Neural progenitor cell (in vitro differentiated cells): ENCODE data around the gene AMPH. TPM values are rescaled to one million over a fixed set of nuclear protein-coding genes. Genes with fewer than 3 reads are reported as not detected.

Experiments
- DNase-seq: peaks from one replicate; pipeline ENCODE4 v3.0.0-alpha.2; 2016; ENCODE audit warnings: low spot score
- H2AFZ ChIP-seq: fragments of 200-600 bp; sonication (generic); replicated peaks from 2 replicates; pipeline ENCODE4 v1.6.1; 2016; ENCODE audit warnings: antibody characterized with exemption
- H3F3A ChIP-seq: fragments of 200-600 bp; sonication (generic); 2 replicates; pipeline ENCODE4 v1.6.1; 2016; ENCODE audit warnings: antibody characterized with exemption, low read depth
- H3K27ac ChIP-seq: fragments of 200-600 bp; sonication (generic); 2 replicates; pipeline ENCODE4 v1.5.1; 2016; ENCODE audit warnings: mild to moderate bottlenecking
- H3K27me3 ChIP-seq: fragments of 200-600 bp; sonication (generic); 2 replicates; pipeline ENCODE4 v1.6.1; 2016; ENCODE audit warnings: mild to moderate bottlenecking, moderate library complexity
- H3K36me3 ChIP-seq: fragments of 200-600 bp; sonication (generic); 2 replicates; pipeline ENCODE4 v1.5.1; 2016
- H3K4me1 ChIP-seq: fragments of 200-600 bp; sonication (generic); 2 replicates; pipeline ENCODE4 v1.6.1; 2016; ENCODE audit warnings: mixed run types
- H3K4me2 ChIP-seq: fragments of 200-600 bp; sonication (generic); 2 replicates; pipeline ENCODE4 v1.6.1; 2016
- H3K4me3 ChIP-seq: fragments of 200-600 bp; sonication (generic); 2 replicates; pipeline ENCODE4 v1.5.1; 2016
- H3K79me2 ChIP-seq: fragments of 200-600 bp; sonication (generic); 2 replicates; pipeline ENCODE4 v1.6.1; 2016; ENCODE audit warnings: low read depth
- H3K9ac ChIP-seq: fragments of 200-600 bp; sonication (generic); 2 replicates; pipeline ENCODE4 v1.6.1; 2016
- H3K9me3 ChIP-seq: fragments of 200-600 bp; sonication (generic); 2 replicates; pipeline ENCODE4 v1.5.1; 2016; ENCODE audit warnings: low read depth
- H4K20me1 ChIP-seq: fragments of 200-600 bp; sonication (generic); 2 replicates; pipeline ENCODE4 v1.6.1; 2016; ENCODE audit warnings: low read depth
- H3K27ac Mint-ChIP-seq: 3 replicates; pipeline ENCODE4 v1.8.0; 2021; ENCODE audit warnings: mixed read lengths
- H3K27me3 Mint-ChIP-seq: 2 replicates; pipeline ENCODE4 v1.8.0; 2022; ENCODE audit warnings: low read depth, mild to moderate bottlenecking, inconsistent platforms, moderate library complexity, mixed read lengths; ENCODE audit not compliant: insufficient read depth
- H3K36me3 Mint-ChIP-seq: 3 replicates; pipeline ENCODE4 v1.8.0; 2021; ENCODE audit warnings: mixed read lengths
- H3K4me1 Mint-ChIP-seq: 3 replicates; pipeline ENCODE4 v1.8.0; 2021; ENCODE audit warnings: mixed read lengths
- H3K4me3 Mint-ChIP-seq: 3 replicates; pipeline ENCODE4 v1.8.0; 2021; ENCODE audit warnings: mild to moderate bottlenecking, moderate library complexity, mixed read lengths
- H3K9me3 Mint-ChIP-seq: 3 replicates; pipeline ENCODE4 v1.8.0; 2020; ENCODE audit warnings: mixed read lengths
- CTCF ChIP-seq: fragments of 200-600 bp; sonication (generic); IDR thresholded peaks from 2 replicates; pipeline ENCODE4 v1.5.1; 2017; ENCODE audit warnings: antibody characterized with exemption, mild to moderate bottlenecking
- EZH2 ChIP-seq: fragments of 200-600 bp; sonication (generic); IDR thresholded peaks from 2 replicates; pipeline ENCODE4 v1.6.1; 2017; ENCODE audit warnings: antibody characterized with exemption, mild to moderate bottlenecking, moderate library complexity
- EZH2phosphoT487 ChIP-seq: fragments of 200-600 bp; sonication (generic); IDR thresholded peaks from 2 replicates; pipeline ENCODE4 v1.6.1; 2017; ENCODE audit warnings: antibody characterized with exemption
- total RNA-seq: library from RNA; depleted of rRNA; stranded (reverse); fragments of >200 nt; gene quantifications from 2 replicates; pipeline ENCODE4 v1.2.3, GENCODE V29; 2015; ENCODE audit warnings: low replicate concordance

Gene AMPH
- total RNA-seq, 1 donor from 2014 or later, result 21.2 TPM

- Histone ChIP-seq H3K9ac (no peak overlapping the region), H3K27ac (no peak overlapping the region), H2AFZ (no peak overlapping the region), H4K20me1 (no peaks in the 10 kb centered on the region), H3K9me3 (no peaks in the 10 kb centered on the region), H3K27me3 (no peaks in the 10 kb centered on the region), H3K4me3 (no peak overlapping the region), H3K79me2 (no peaks in the 10 kb centered on the region), H3F3A (no peaks in the 10 kb centered on the region), H3K4me2 (no peak overlapping the region), H3K4me1 (peaks cover 14% of the 10 kb centered on the region), H3K36me3 (no peaks in the 10 kb centered on the region)
- Mint-ChIP-seq H3K27me3 (peaks cover 4% of the 10 kb centered on the region), H3K4me3 (no peak overlapping the region), H3K27ac (no peak overlapping the region), H3K9me3 (no peaks in the 10 kb centered on the region), H3K36me3 (peaks cover 3% of the 10 kb centered on the region), H3K4me1 (peaks cover 43% of the 10 kb centered on the region)
- no peak for DNase-seq
- no peak for TF ChIP-seq EZH2phosphoT487
- TF ChIP-seq CTCF, result no peak
- no peak for TF ChIP-seq EZH2
These were observed 76.6 kb downstream of the AMPH start for GRCh38 chr7:38554586-38554985.

- Mint-ChIP-seq H3K36me3 (no peaks in the 10 kb centered on the region), H3K27me3 (peaks cover 4% of the 10 kb centered on the region), H3K4me1 (peaks cover 33% of the 10 kb centered on the region), H3K9me3 (no peaks in the 10 kb centered on the region), H3K27ac (no peak overlapping the region), H3K4me3 (no peak overlapping the region)
- Histone ChIP-seq H3K9ac (no peak overlapping the region), H3K4me1 (peaks cover 17% of the 10 kb centered on the region), H3K9me3 (no peaks in the 10 kb centered on the region), H3K36me3 (no peaks in the 10 kb centered on the region), H3K4me2 (no peak overlapping the region), H2AFZ (no peak overlapping the region), H3K4me3 (no peak overlapping the region), H4K20me1 (no peaks in the 10 kb centered on the region), H3K27ac (peak overlapping the region; percentile 29), H3F3A (no peaks in the 10 kb centered on the region), H3K27me3 (no peaks in the 10 kb centered on the region), H3K79me2 (no peaks in the 10 kb centered on the region)
- TF ChIP-seq EZH2, result no peak
- no peak for TF ChIP-seq EZH2phosphoT487
- no peak for TF ChIP-seq CTCF
- DNase-seq, result no peak
These were observed 80.3 kb downstream of the AMPH start for GRCh38 chr7:38550836-38551235.

- Mint-ChIP-seq H3K36me3 (no peaks in the 10 kb centered on the region), H3K4me1 (peaks cover 33% of the 10 kb centered on the region), H3K9me3 (no peaks in the 10 kb centered on the region), H3K27ac (no peak overlapping the region), H3K27me3 (peaks cover 4% of the 10 kb centered on the region), H3K4me3 (no peak overlapping the region)
- no peaks in the 10 kb centered on the region for H4K20me1 ChIP-seq
- no peaks in the 10 kb centered on the region for H3F3A ChIP-seq
- no peaks in the 10 kb centered on the region for H3K36me3 ChIP-seq
- TF ChIP-seq CTCF (no peak), EZH2 (no peak), EZH2phosphoT487 (no peak)
- H3K4me1 ChIP-seq, result peaks cover 17% of the 10 kb centered on the region
- H3K4me2 ChIP-seq, result no peak overlapping the region
- H3K79me2 ChIP-seq, result no peaks in the 10 kb centered on the region
- H3K9ac ChIP-seq, result no peak overlapping the region
- H3K9me3 ChIP-seq, result no peaks in the 10 kb centered on the region
- H2AFZ ChIP-seq, result no peak overlapping the region
- H3K4me3 ChIP-seq, result no peak overlapping the region
- no peak overlapping the region for H3K27ac ChIP-seq
- DNase-seq, result no peak
- H3K27me3 ChIP-seq, result no peaks in the 10 kb centered on the region
These were observed 82.6 kb downstream of the AMPH start for GRCh38 chr7:38548605-38549004.
